HS-5 (cell line): ENCODE data around the gene PEX14.
A peak's percentile ranks its signal among the peaks of the same experiment; 100 is the strongest.

Experiments used
- DNase-seq: peaks from one replicate; pipeline ENCODE4 v3.0.0-alpha.2; 2012; ENCODE audit warnings: low read depth

PEX14 gene

GRCh38 chr1:10592373-10592772 is 117.6 kb downstream of the PEX14 start:
- DNase-seq = no peak

GRCh38 chr1:10593750-10594149 is 119.0 kb downstream of the PEX14 start:
- DNase-seq = no peak

- DNase-seq = no peak
Measured at GRCh38 chr1:10594595-10595223, 120.0 kb downstream of the PEX14 start.

- DNase-seq = no peak
Measured at GRCh38 chr1:10596780-10597179, 122.0 kb downstream of the PEX14 start.

- DNase-seq = no peak
Measured at GRCh38 chr1:10597492-10598388, 123.0 kb downstream of the PEX14 start.

- no peak for DNase-seq
Measured at GRCh38 chr1:10598389-10598702, 123.6 kb downstream of the PEX14 start.

GRCh38 chr1:10599194-10599861 is 124.6 kb downstream of the PEX14 start:
- peak; percentile 81 for DNase-seq

- no peak for DNase-seq
Measured at GRCh38 chr1:10601342-10602070, 126.8 kb downstream of the PEX14 start.

GRCh38 chr1:10602936-10603335 is 128.2 kb downstream of the PEX14 start:
- DNase-seq = no peak

GRCh38 chr1:10604966-10605365 is 130.2 kb downstream of the PEX14 start:
- no peak for DNase-seq

GRCh38 chr1:10606064-10606463 is 131.3 kb downstream of the PEX14 start:
- no peak for DNase-seq

- DNase-seq = no peak
Measured at GRCh38 chr1:10607228-10607627, 132.5 kb downstream of the PEX14 start.

- DNase-seq = no peak
Measured at GRCh38 chr1:10608690-10609089, 133.9 kb downstream of the PEX14 start.

GRCh38 chr1:10610901-10611600 is 136.3 kb downstream of the PEX14 start:
- DNase-seq = no peak

- DNase-seq = no peak
Measured at GRCh38 chr1:10612436-10613160, 137.8 kb downstream of the PEX14 start.

- DNase-seq = no peak
Measured at GRCh38 chr1:10613340-10613739, 138.6 kb downstream of the PEX14 start.

- no peak for DNase-seq
Measured at GRCh38 chr1:10613861-10614260, 139.1 kb downstream of the PEX14 start.

GRCh38 chr1:10614377-10615225 is 139.9 kb downstream of the PEX14 start:
- DNase-seq = no peak

- no peak for DNase-seq
Measured at GRCh38 chr1:10615332-10615731, 140.6 kb downstream of the PEX14 start.
